HG02588 (cell line): Measurements from ENCODE around the gene IFNA10.
"Not testable (repeated sequence)": the region's sequence is repeated elsewhere in the genome, so short reads cannot be mapped to it uniquely, and the experiment has no call there.

ENCODE experiments used
- ATAC-seq: cut with Tn5 transposase; IDR thresholded peaks from one replicate; pipeline ENCODE4 v1.9.1; 2021; ENCODE audit warnings: mild to moderate bottlenecking, moderate library complexity; ENCODE audit not compliant: unreplicated experiment

IFNA10 gene

GRCh38 chr9:21194867-21195776, 11.8 kb downstream of the IFNA10 start:
- ATAC-seq, result peak; percentile 93

DNA sequence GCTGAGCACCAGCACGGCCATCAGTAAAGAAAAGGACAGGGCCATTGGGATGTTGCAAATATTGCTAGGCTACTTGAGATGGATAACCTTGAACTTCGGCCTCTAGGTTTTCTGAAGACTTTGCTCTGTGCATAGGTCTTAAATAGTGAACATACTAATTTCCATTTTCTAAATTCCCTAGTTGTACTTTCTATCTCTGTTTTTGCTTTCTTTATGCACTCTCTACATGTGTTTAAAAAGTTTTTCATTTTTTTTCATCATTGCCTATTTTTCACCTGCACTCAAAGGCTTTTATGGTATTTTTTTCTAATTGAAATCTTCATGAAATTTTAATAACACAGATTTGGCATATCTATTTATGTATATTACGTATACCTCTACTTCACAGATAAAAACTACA, 19.5 kb downstream of the IFNA10 start, which contains the start of gene IFNA4:
Gene IFNA4 (minus strand): TSS at position 101 of the 400 bp plus-strand sequence. CDS start 56 bp downstream, at position 45.
- ATAC-seq, result not testable (repeated sequence)

DNA sequence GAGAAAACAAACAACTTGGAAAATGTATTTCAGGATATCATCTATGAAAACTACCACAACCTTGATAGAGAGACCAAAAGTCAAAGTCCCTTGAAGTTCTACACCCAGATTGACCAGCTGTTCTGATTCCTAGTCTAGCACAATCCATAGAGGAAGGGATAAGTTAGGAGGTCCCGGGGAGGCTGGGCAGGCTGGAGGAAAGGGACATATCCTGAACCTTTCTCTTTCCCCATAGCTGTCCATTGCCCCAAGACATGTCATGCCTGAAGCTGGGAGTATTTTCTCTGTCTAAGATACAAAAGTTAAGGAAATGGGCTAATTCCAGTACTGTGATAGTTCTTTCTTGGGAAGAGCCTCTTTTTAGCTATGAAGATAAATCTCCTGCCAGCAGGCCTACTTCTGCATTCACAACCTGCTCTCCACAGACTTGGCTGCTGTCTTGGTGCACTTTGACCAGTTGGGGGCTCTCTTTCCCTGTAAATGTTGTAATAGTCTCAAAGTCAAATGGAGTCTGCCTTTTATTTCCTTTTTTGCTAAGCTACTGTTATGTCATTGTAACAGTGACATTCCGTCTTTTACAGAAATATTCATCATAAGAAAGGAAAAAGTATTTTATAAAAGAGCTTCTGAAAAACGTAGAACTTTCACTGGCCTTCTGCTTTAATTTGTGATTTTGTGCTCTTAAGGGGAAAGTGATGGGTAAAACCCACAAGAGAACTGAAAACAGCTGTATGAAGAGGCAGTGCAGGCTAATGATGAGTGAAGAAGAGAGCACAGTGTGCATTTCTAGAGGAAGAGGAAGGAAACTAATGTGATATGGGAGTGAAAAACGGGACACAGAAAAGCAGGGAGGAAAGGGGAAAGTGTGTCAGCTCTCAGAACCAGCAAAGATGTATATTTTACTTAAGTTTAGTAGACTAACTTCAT, 23.9 kb downstream of the IFNA10 start:
- peak; percentile 97 for ATAC-seq

GRCh38 chr9:21174671-21175070, 32.3 kb downstream of the IFNA10 start:
- no peak for ATAC-seq

- ATAC-seq, result no peak
These were observed 34.8 kb downstream of the IFNA10 start for GRCh38 chr9:21172156-21172555.

DNA sequence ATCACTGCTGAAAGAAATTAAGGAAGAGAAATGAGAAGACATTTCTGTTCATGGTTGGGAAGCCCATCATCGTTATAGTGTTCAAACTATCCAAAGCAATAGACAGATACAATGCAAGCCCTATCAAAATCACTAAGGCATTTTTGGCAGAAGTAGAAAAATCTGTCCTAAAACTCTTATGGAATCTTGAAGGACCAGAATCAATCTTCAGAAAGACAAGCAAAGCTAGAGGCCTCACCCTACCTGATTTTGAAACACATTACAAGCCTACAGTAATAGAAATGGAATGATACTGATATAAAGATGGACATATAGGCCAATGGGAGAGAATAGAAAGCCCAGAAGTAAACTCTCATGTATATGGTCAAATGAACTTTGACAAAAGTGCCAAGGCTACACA, 35.6 kb downstream of the IFNA10 start:
- ATAC-seq, result no peak

- ATAC-seq, result not testable (repeated sequence)
These were observed 40.4 kb downstream of the IFNA10 start, which contains the start of gene IFNA21 for GRCh38 chr9:21166560-21166959. IFNA21 (minus strand) TSS chr9:21166660; CDS start chr9:21166612, 48 bp downstream.

- ATAC-seq, result no peak
These were observed 41.4 kb downstream of the IFNA10 start for GRCh38 chr9:21165516-21165915.

DNA sequence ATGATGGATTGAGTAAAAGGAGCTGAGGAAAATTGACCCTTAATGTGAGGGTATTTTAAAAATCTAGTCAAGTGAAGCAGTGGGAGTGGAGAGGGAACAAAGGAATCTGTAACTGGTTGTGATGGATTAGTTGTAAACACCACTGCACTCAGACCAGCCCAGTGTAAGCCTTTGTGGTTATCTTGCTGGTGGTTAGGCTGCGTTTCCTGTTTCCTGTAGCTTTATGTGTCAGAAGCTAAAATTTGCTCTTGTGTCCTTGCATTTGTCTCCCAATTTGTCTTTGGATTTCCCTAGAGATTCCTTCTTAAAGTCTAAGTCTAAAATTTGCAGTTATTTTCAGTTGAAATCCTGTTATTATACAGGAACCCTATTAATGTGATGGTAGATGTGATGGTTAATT, 46.8 kb downstream of the IFNA10 start:
- ATAC-seq, result peak; percentile 84
